B cell (primary cell): ENCODE data around the gene ANGPTL2. TPM values are rescaled to one million over a fixed set of nuclear protein-coding genes. Genes with fewer than 3 reads are reported as not detected.

Source experiments
- ATAC-seq: fragments of 200-7000 bp; cut with Tn5 transposase; one replicate; pipeline ENCODE4 v1.10.0; 2021; ENCODE audit warnings: low read depth, mild to moderate bottlenecking, moderate number of reproducible peaks, moderate library complexity
- CTCF ChIA-PET: fragments of 350-600 bp; sonication (Branson Sonifier 250); formaldehyde crosslinking; loops from one replicate; lab custom pipeline; 2021; ENCODE audit warnings: antibody characterized with exemption, inconsistent platforms; lab: Charles Lee
- POLR2A ChIA-PET: fragments of 350-600 bp; sonication (Branson Sonifier 250); formaldehyde crosslinking; loops from one replicate; lab custom pipeline; 2021; ENCODE audit warnings: antibody characterized with exemption; lab: Charles Lee
- DNase-seq: peaks from one replicate; pipeline ENCODE4 v3.0.0; 2013
- H2AFZ ChIP-seq: 2 replicates; pipeline ENCODE4 v1.6.1; 2012; ENCODE audit warnings: mild to moderate bottlenecking, low read depth, low read length; ENCODE audit not compliant: insufficient read depth, poor library complexity, severe bottlenecking
- H3K27ac ChIP-seq, 2 donors: 1 replicate in 1 of 2; 2 replicates in 1 of 2; pipeline ENCODE4 v1.5.1; 2012 to 2013; ENCODE audit warnings: low read length in 2 of 2, mild to moderate bottlenecking in 2 of 2, moderate library complexity in 1 of 2
- H3K27me3 ChIP-seq, 4 experiments: fragments of 200-600 bp in 1 of 4; sonication (generic) in 1 of 4; replicated peaks in 1 of 4; 1 replicate in 2 of 4; 2 replicates in 2 of 4; pipeline versions ENCODE4 v1.6.1 to v1.7.0; 2013 to 2016; ENCODE audit warnings: low read length in 3 of 4, mild to moderate bottlenecking in 2 of 4, mixed read lengths in 1 of 4, moderate library complexity in 1 of 4; ENCODE audit not compliant: insufficient read depth in 4 of 4, control insufficient read depth in 3 of 4; ENCODE audit errors: control extremely low read depth in 1 of 4
- H3K36me3 ChIP-seq, 2 experiments: replicated peaks in 1 of 2; 1 replicate in 1 of 2; 2 replicates in 1 of 2; pipeline versions ENCODE4 v1.6.1 to v1.7.1; 2013; ENCODE audit warnings: low read length in 1 of 2; ENCODE audit not compliant: insufficient read depth in 2 of 2, control insufficient read depth in 1 of 2; ENCODE audit errors: control extremely low read depth in 1 of 2, extremely low read depth in 1 of 2
- H3K4me1 ChIP-seq, 2 donors: fragments of 200-600 bp in 1 of 2; sonication (generic) in 1 of 2; 1 replicate in 1 of 2; 2 replicates in 1 of 2; pipeline versions ENCODE4 v1.5.1 to v1.6.1; 2013 to 2017; ENCODE audit warnings: low read length in 2 of 2; ENCODE audit not compliant: control insufficient read depth in 2 of 2, insufficient read depth in 2 of 2
- H3K4me2 ChIP-seq: replicated peaks from 2 replicates; pipeline ENCODE3; 2012; ENCODE audit warnings: mild to moderate bottlenecking, low read depth, low read length; ENCODE audit not compliant: poor library complexity, severe bottlenecking
- H3K4me3 ChIP-seq, 5 experiments: fragments of 200-600 bp in 1 of 5; sonication (generic) in 1 of 5; 1 replicate in 3 of 5; 2 replicates in 2 of 5; pipeline versions ENCODE4 v1.5.1 to v1.7.0; 2011 to 2016; ENCODE audit warnings: low read length in 4 of 5, mild to moderate bottlenecking in 4 of 5, low read depth in 2 of 5, control low read depth in 1 of 5, moderate library complexity in 1 of 5; ENCODE audit not compliant: insufficient read depth in 1 of 5; ENCODE audit errors: control extremely low read depth in 1 of 5, extremely low read depth in 1 of 5
- H3K79me2 ChIP-seq: fragments of 200-600 bp; sonication (generic); one replicate; pipeline ENCODE4 v1.6.0; 2016; ENCODE audit warnings: low read length; ENCODE audit not compliant: control insufficient read depth, insufficient read depth
- H3K9ac ChIP-seq: fragments of 200-600 bp; sonication (generic); 2 replicates; pipeline ENCODE4 v1.6.1; 2017; ENCODE audit warnings: mild to moderate bottlenecking, low read length, moderate library complexity
- H3K9me3 ChIP-seq, 3 donors: one replicate each; pipeline versions ENCODE4 v1.6.1 to v1.7.1; 2013; ENCODE audit warnings: low read length in 2 of 3; ENCODE audit not compliant: control insufficient read depth in 2 of 3, insufficient read depth in 1 of 3; ENCODE audit errors: control extremely low read depth in 1 of 3
- H4K20me1 ChIP-seq: 2 replicates; pipeline ENCODE4 v1.6.0; 2012; ENCODE audit warnings: mild to moderate bottlenecking, low read length; ENCODE audit not compliant: insufficient read depth, control insufficient read depth, poor library complexity, severe bottlenecking
- H3K27ac Mint-ChIP-seq: one replicate; pipeline ENCODE4 v1.8.0; 2021; ENCODE audit warnings: mixed read lengths
- H3K27me3 Mint-ChIP-seq: one replicate; pipeline ENCODE4 v1.8.0; 2021; ENCODE audit warnings: mixed read lengths
- H3K4me1 Mint-ChIP-seq: one replicate; pipeline ENCODE4 v1.8.0; 2021; ENCODE audit warnings: mixed read lengths
- H3K4me3 Mint-ChIP-seq: one replicate; pipeline ENCODE4 v1.8.0; 2021; ENCODE audit warnings: mixed read lengths
- H3K9me3 Mint-ChIP-seq: one replicate; pipeline ENCODE4 v1.8.0; 2022; ENCODE audit warnings: mixed read lengths; ENCODE audit not compliant: insufficient read depth
- EZH2 ChIP-seq: IDR thresholded peaks from 2 replicates; pipeline ENCODE4 v1.6.1; 2012; ENCODE audit warnings: borderline replicate concordance, low read depth, mild to moderate bottlenecking, moderate library complexity, low read length; ENCODE audit not compliant: insufficient read depth, poor library complexity, severe bottlenecking
- WGBS: methylation state at CpG from one replicate; pipeline ENCODE4 v1.1.5; 2013; ENCODE audit warnings: missing lambda C conversion rate; ENCODE audit not compliant: insufficient coverage; 5-methylcytosine and 5-hydroxymethylcytosine counted together
- intact Hi-C: fragments of 100-400 bp; cut with micrococcal nuclease; formaldehyde crosslinking; loops from one replicate; pipeline ENCODE4 v1.10.0; 2022
- polyA plus RNA-seq: library from polyadenylated mRNA; depleted of rRNA; stranded (reverse); fragments of >200 nt; gene quantifications from 2 replicates; pipeline ENCODE4 v1.2.3, GENCODE V29; 2012
- total RNA-seq, 2 donors: library from RNA; stranded (reverse); fragments of 120-200 nt in 1 of 2; gene quantifications; 1 replicate in 1 of 2; 2 replicates in 1 of 2; pipeline versions ENCODE4 v1.2.3 to v1.2.4, GENCODE V29; 2013 to 2022
- TF ChIP-seq, protein P1 (sequence below): fragments of 200-600 bp; IDR thresholded peaks from one replicate; pipeline ENCODE4 v1.8.0; 2022; ENCODE audit warnings: antibody characterized with exemption, mild to moderate bottlenecking

ANGPTL2 gene
- total and polyA plus RNA-seq, 2 donors (not counting 1 experiment from before 2014, with no cell fraction given): not detected

DNA sequence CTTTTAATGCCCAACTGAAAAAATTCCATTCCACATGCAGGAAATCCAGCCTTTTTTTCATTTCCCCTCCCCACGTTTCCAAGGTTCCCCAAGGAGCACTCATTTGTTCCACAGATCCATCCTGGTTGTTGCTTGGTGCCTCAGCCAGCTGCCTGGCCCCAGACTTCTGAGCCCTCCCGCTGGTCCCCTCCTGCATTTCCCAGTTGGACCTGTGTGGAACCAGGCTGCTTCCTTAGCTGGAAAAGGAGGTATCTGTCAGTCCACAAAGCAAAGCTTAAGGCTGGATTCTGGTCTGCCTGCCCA, 44.8 kb downstream of the ANGPTL2 start:
- H3K9me3 ChIP-seq: no peaks in the 10 kb centered on the region
- no peaks in the 10 kb centered on the region for H3K4me1 ChIP-seq
- ChIA-PET POLR2A (no interaction called here), CTCF (no interaction called here)
- DNase-seq (no peak), ATAC-seq (no peak)
- no peaks in the 10 kb centered on the region for H3K27me3 ChIP-seq
- TF ChIP-seq, protein P1, sequence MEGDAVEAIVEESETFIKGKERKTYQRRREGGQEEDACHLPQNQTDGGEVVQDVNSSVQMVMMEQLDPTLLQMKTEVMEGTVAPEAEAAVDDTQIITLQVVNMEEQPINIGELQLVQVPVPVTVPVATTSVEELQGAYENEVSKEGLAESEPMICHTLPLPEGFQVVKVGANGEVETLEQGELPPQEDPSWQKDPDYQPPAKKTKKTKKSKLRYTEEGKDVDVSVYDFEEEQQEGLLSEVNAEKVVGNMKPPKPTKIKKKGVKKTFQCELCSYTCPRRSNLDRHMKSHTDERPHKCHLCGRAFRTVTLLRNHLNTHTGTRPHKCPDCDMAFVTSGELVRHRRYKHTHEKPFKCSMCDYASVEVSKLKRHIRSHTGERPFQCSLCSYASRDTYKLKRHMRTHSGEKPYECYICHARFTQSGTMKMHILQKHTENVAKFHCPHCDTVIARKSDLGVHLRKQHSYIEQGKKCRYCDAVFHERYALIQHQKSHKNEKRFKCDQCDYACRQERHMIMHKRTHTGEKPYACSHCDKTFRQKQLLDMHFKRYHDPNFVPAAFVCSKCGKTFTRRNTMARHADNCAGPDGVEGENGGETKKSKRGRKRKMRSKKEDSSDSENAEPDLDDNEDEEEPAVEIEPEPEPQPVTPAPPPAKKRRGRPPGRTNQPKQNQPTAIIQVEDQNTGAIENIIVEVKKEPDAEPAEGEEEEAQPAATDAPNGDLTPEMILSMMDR: no peak
- TF ChIP-seq EZH2: no peak
- no peak overlapping the region for H3K9ac ChIP-seq
- no peak overlapping the region for H3K27ac Mint-ChIP-seq
- no peaks in the 10 kb centered on the region for H3K9me3 Mint-ChIP-seq
- H4K20me1 ChIP-seq: no peaks in the 10 kb centered on the region
- no peaks in the 10 kb centered on the region for H3K27me3 Mint-ChIP-seq
- H3K4me2 ChIP-seq: no peak overlapping the region
- H3K4me3 Mint-ChIP-seq: no peak overlapping the region
- intact Hi-C loops: no loop called here
- H3K36me3 ChIP-seq: peaks cover 0 to 3% of the 10 kb centered on the region in 2 experiments
- H2AFZ ChIP-seq: no peak overlapping the region
- no peaks in the 10 kb centered on the region for H3K4me1 Mint-ChIP-seq
- no peaks in the 10 kb centered on the region for H3K79me2 ChIP-seq
- H3K27ac ChIP-seq: no peak overlapping the region
- WGBS: 92% methylated on average over 2 of the region's 2 CpGs
- H3K4me3 ChIP-seq: no peak overlapping the region

DNA sequence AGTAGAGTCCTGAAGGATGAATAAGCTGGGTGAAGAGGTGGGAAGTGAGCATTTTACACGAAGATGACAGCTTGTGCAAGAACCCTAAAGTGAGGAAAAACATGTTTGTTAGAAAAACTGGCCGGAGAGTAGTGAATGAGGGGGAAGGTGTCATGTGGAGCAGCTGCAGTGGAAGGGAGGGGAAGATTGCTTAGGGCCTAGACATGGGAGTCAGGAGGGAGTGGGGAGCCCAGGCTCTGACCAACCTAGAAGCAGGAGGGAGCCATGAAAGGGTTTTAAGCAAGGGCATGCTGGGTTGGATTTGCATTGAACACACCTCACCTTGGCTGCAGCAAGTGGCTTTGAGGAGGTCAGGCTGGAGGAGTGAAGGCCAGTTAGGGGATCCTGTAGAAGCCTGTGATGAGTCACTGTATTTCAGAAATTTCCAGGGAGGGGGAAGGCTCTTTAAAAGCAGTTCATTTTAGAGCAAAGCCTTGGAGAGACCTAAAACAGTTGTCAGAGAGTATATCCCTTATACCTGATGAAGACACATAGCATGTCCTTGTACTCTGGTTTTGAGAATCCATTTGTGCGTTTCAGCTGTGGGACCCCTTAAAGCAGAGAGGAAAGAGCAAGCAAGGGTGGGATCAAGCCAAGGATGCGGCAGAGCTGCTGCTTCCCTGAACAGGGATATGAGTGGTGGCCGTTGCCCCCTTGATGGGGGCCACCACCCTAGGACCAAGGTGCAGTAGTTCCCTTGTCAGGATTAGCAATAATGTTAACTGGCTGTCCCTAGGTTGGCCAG, 45.4 kb downstream of the ANGPTL2 start:
- POLR2A ChIA-PET: no interaction called here
- Mint-ChIP-seq H3K27ac (no peak overlapping the region), H3K27me3 (no peaks in the 10 kb centered on the region), H3K4me1 (no peaks in the 10 kb centered on the region), H3K9me3 (no peaks in the 10 kb centered on the region), H3K4me3 (no peak overlapping the region)
- Histone ChIP-seq H3K9ac (no peak overlapping the region), H3K4me2 (no peak overlapping the region), H2AFZ (no peak overlapping the region), H3K36me3 (peaks cover under 1 to 3% of the 10 kb centered on the region in 2 experiments), H4K20me1 (no peaks in the 10 kb centered on the region), H3K27ac (no peak overlapping the region), H3K79me2 (no peaks in the 10 kb centered on the region), H3K4me1 (no peaks in the 10 kb centered on the region), H3K4me3 (no peak overlapping the region), H3K27me3 (no peaks in the 10 kb centered on the region), H3K9me3 (peaks cover 0 to under 1% (median 0%) of the 10 kb centered on the region in 3 donors)
- CTCF ChIA-PET: no interaction called here
- 95% methylated on average over 4 of the region's 5 CpGs for WGBS
- TF ChIP-seq EZH2: no peak
- TF ChIP-seq, protein P1: no peak
- intact Hi-C loops: no loop called here
- DNase-seq (no peak), ATAC-seq (no peak)
